ENCODE measurements around the gene ZACN.
"Not testable (repeated sequence)": the region's sequence is repeated elsewhere in the genome, so short reads cannot be mapped to it uniquely, and the experiment has no call there.

Gene ZACN

DNA sequence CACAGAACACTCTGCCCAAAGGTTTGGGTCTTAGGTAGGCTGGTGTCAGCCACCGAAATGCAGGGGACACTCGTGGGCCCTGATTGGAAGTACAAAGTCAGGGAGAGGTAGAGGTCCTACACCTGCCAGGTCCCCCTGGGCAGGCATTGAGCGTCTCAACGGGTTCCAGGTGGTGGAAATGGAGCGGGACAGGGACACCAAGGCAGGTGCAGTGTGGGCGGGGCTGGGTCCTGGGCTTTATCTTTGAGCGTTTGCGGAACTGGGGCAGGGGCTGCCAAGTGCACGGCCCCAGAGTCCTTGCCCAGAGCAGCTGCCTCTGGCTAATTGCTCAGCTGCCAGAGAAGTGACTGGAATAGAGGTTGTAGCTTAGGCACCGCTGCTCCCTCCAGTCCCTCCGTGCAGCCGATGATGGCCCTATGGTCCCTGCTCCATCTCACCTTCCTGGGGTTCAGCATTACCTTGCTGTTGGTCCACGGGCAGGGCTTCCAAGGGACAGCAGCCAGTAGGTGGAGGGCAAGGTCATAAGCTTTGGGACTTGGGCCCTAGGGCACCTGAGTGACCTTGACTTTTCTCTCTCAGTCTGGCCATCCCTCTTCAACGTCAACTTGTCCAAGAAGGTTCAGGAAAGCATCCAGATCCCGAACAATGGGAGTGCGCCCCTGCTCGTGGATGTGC lies at the start of gene ZACN:
TSS of gene ZACN (plus strand) at position 323 of the 675 bp plus-strand sequence. CDS start at position 406, 83 bp downstream.
- no peak for DNase-seq (ENCODE audit: low read depth, low spot score)

- no peak for DNase-seq (ENCODE audit: low read depth, low spot score)
These were observed 46.8 kb upstream of the ZACN start for GRCh38 chr17:76032073-76032779.

GRCh38 chr17:76032780-76033108 lies 46.2 kb upstream of the ZACN start:
- DNase-seq (ENCODE audit: low read depth, low spot score): no peak

DNA sequence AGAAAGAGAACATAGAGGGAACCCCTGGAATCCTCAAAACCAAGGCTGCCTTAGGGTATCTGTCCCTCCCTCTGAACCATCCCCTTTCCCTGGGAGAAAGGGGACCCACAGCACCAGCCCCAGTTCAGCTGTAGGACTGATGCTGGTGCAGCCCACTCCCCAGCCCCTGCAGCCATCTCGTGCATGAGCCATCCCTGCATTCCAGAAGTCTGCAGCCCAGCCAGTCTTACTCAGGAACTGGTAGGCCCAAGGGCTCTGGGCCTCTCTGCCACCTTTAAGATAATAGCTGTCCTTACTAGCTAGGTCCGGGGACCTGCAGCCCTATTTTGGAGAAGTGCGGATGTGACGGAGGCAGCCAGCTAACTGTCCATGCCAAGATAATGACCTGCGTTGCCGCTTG lies 45.8 kb upstream of the ZACN start:
- DNase-seq (ENCODE audit: low read depth, low spot score): no peak

DNA sequence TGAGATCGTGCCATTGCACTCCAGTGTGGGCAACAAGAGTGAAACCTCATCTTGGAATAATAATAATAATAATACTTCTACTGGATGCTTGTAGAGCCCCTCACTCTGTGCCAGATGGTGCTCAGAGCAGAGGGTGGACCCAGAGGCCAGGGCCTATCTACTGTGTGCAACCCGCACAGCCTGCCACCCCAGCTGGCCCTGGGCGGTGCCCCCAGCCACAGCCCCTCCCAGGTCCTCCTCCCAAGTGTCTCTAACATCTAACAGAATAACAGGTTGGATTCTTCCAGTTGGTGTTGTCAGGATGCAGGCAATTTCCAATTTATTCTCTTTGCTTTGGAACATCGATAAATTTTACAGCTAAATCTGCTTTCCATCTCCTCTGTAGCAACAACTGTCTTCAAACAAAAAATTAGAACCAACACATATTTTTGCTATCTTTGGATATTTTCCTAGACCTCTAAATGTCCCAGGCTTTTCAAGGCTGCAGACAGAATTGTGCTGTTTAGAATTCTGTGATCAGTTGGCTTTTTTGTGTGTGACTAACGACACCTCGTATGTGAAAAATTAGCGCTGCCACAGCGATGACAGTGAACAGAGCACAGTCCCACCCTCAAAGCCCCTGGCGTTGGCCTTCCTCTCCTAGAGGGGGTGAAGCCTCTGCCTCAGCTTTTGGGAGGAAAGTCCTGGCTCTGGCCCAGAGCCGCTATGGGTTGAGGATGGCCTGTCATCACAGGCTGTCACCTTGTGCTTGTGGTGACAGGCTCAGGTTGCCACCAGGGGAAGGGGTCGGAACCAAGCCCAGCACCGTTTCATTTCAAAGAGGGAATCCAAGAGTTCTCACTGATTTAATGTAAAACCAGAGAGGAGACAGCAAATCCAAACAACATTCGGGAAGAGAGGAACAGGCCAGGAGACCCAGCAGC lies 44.3 kb upstream of the ZACN start:
- no peak for DNase-seq (ENCODE audit: low read depth, low spot score)

GRCh38 chr17:76036497-76037261 lies 42.3 kb upstream of the ZACN start:
- no peak for DNase-seq (ENCODE audit: low read depth, low spot score)

GRCh38 chr17:76038050-76038449 lies 40.9 kb upstream of the ZACN start:
- no peak for DNase-seq (ENCODE audit: low read depth, low spot score)

GRCh38 chr17:76039121-76039520 lies 39.9 kb upstream of the ZACN start:
- no peak for DNase-seq (ENCODE audit: low read depth, low spot score)

GRCh38 chr17:76040376-76040775 lies 38.6 kb upstream of the ZACN start:
- DNase-seq (ENCODE audit: low read depth, low spot score): no peak

GRCh38 chr17:76042868-76043267 lies 36.1 kb upstream of the ZACN start:
- DNase-seq (ENCODE audit: low read depth, low spot score): not testable (repeated sequence)

DNA sequence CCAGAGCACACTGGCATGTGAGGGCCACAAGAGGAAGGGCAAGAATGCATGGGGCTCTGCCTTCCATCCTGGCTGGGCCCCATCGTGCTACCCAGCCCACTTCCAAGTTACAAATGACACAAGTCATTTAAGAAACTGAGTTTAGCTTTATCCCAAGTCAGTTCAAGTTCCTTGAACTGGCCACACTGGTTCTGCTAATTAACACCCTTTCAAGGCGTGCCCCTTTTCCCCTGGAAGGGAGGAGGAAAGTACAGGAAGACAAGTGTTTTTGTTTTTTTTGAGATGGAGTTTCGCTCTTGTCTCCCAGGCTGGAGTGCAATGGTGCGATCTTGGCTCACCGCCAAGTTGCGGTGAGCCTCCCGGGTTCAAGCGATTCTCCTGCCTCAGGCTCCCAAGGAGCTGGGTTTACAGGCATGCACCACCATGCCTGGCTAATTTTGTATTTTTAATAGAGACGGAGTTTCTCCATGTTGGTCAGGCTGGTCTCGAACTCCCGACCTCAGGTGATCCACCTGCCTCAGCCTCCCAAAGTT lies 34.4 kb upstream of the ZACN start:
- DNase-seq (ENCODE audit: low read depth, low spot score): not testable (repeated sequence)

DNA sequence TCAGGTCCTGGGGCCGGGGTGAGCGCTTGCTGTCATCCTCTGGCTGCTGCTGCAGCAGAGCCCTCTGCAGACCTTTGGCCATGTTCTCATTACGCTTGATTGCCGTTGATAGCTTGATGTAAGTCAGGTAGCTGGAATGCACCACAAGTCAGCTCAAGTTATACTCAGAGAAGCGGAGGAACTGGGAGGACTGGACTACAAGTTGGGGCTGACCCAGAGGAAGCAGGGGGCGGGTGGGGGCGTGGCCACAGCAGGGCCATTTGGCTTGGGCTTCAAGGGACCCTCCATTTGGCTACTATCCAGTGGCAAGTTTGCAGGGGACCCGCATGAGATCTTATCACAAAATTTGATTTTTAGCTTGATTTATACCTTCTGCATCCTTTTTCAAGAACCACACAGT lies 32.9 kb upstream of the ZACN start:
- DNase-seq (ENCODE audit: low read depth, low spot score): no peak

- no peak for DNase-seq (ENCODE audit: low read depth, low spot score)
These were observed 30.9 kb upstream of the ZACN start for GRCh38 chr17:76048025-76048605.

GRCh38 chr17:76048711-76049110 lies 30.3 kb upstream of the ZACN start:
- DNase-seq (ENCODE audit: low read depth, low spot score): no peak

DNA sequence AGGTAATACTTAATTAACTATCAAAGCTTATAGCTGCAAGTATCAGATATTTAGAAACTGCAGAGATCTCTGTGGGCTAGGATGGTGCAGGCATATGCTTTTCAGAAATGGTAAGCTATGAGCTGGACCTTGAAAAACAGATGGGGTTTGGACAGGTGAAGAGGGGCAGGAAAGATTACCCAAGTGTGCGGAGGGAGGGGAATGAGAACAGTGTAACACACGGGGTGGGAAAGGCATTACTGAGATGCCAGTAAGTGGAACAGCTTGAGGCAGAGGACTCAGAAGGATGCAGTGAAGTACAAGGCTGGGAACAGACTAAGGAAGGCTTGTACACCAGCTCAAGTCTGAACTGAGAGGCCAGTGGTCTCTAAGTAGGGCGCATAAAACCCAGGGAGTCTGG lies 29.7 kb upstream of the ZACN start:
- no peak for DNase-seq (ENCODE audit: low read depth, low spot score)

DNA sequence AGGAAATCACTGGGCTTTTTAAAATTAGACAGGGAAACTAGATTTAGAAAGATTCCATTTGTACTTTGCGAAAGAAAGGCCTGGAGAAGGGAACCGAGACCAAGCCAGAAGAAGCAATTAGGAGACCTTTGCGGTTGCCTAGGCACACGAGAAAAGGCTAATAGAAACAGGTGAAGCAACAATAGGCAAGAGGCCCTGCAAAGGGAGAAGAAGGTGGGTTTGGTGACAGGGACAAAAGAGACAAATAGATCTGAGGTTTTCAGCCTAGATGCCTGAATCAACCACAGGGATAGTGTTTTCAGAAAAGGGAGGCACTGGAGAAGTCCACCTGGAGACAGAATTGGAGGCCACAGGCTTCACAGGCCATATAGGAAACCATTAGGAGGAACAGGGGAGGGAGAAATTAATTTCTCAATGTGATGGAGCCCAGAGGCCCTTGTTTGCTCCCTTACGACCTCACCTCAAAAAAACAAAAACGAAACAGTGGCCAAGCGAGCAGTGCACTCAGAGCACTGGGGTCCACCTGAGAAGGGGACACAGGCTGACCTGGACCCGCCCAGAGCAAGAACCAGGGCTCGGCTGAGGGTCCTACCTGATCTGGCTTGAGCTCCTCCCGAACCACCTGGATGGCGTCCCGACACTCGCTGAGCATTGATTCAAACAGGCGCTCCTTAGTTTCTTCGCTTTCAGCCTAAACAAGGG lies 29.0 kb upstream of the ZACN start:
- DNase-seq (ENCODE audit: low read depth, low spot score): no peak

DNA sequence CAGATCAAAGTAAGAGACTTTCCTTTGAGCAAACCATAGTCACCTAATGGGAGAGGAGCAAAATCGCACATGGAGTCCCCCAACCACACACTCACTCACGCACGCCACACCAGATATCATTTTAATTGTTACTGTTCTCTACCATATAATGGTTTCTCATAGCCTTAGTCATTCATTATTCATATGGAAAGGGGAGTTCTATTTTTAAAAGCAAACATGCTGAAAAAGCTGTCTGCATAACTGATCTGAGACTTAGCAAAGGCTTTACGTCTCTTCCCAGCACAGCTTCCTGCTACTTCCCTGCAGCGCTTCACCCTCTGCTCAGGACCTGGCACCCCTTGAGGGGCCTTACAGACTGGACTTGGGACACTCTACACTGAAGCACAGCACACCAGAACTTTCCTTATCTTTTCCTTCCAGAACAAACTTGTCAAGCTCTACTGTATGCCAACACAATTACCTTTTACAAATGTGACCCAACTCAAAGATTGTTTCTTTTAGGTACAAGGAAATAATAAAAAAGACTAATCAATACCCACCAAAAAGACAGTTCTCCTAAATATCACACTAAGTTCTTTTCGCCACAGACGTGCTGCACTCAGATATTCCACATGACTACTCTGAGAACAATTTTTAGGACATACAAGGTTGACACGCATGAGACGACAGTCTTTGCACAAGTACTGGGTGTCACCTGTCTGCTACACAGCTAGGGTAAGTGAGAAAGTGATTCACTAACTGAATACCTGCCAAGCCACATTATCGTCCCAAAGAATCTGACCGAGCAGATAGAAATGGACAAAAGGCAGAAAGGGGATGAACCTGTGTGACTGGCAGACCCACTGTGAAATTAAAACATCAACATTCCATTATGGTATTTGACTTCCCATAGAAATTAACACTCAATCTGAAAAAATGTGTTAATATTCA lies 28.2 kb upstream of the ZACN start:
- DNase-seq (ENCODE audit: low read depth, low spot score): no peak

GRCh38 chr17:76051561-76051960 lies 27.4 kb upstream of the ZACN start:
- DNase-seq (ENCODE audit: low read depth, low spot score): no peak
